ENCODE results near the gene LEPROT. TPM values are rescaled to one million over a fixed set of nuclear protein-coding genes. Genes with fewer than 3 reads are reported as not detected.
A peak's percentile ranks its signal among the peaks of the same experiment; 100 is the strongest.
"Not testable (repeated sequence)": the region's sequence is repeated elsewhere in the genome, so short reads cannot be mapped to it uniquely, and the experiment has no call there.

Gene LEPROT
- total RNA-seq, 6 experiments from 2014 or later: 26.6 to 50.2 (median 37.5) TPM

DNA sequence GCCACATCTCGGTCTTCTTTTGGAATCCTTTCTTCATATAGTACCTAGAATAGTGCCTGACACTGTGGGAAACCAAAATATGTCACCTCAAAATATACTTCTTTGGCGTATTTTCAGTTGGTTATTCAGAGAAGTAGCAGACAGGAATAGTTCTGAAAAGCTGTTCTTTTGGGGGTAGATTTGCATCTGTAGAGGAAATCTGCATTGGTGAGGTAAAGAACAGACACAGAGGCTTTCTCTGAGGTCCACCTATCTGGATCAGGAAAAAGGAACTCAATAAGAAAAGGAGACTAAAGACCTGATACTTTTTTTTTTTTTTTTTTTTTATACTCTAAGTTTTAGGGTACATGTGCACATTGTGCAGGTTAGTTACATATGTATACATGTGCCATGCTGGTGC lies 23.2 kb downstream of the LEPROT start:
- TF ChIP-seq, protein P1, sequence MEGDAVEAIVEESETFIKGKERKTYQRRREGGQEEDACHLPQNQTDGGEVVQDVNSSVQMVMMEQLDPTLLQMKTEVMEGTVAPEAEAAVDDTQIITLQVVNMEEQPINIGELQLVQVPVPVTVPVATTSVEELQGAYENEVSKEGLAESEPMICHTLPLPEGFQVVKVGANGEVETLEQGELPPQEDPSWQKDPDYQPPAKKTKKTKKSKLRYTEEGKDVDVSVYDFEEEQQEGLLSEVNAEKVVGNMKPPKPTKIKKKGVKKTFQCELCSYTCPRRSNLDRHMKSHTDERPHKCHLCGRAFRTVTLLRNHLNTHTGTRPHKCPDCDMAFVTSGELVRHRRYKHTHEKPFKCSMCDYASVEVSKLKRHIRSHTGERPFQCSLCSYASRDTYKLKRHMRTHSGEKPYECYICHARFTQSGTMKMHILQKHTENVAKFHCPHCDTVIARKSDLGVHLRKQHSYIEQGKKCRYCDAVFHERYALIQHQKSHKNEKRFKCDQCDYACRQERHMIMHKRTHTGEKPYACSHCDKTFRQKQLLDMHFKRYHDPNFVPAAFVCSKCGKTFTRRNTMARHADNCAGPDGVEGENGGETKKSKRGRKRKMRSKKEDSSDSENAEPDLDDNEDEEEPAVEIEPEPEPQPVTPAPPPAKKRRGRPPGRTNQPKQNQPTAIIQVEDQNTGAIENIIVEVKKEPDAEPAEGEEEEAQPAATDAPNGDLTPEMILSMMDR (IDR thresholded peaks at IDR 0.05): no peak
- no peak for TF ChIP-seq POLR2A (IDR thresholded peaks at IDR 0.05)
- no peak overlapping the region for H3K4me3 ChIP-seq
- no peaks in the 10 kb centered on the region for H3K36me3 ChIP-seq
- intact Hi-C loops (cut with DNase I): no loop called here
- H3K27ac ChIP-seq: no peak overlapping the region
- ATAC-seq: no peak
- no peak for DNase-seq
- 84% methylated on average over 2 of the region's 2 CpGs for WGBS (ENCODE audit: insufficient coverage, low coverage, low lambda C conversion rate, missing lambda C conversion rate)
- H3K4me1 ChIP-seq: no peaks in the 10 kb centered on the region
- H3K9me3 ChIP-seq: no peaks in the 10 kb centered on the region
- H3K27me3 ChIP-seq: no peaks in the 10 kb centered on the region

DNA sequence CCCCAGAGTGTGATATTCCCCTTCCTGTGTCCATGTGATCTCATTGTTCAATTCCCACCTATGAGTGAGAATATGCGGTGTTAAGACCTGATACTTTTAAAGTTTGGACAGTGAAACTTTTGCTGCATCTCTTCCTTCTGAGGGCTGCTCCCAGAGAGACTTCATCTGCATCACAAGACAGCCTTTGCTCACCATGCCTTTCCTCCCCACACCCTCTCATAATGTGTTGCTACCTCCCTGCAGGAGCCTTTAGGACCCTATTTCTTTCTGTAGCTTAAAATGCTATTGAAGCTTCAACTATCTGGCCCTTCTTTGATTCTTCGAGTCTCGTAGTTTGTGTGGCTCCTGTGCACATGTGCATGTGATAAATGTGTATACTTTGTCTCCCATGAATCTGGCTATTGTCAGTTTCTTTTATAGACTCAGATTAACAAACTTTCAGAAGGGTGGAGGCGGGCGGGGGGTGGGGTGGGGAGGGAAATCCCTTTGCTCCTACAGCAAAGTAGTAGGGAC lies 23.7 kb downstream of the LEPROT start:
- intact Hi-C loops (cut with DNase I): no loop called here
- Histone ChIP-seq H3K36me3 (no peaks in the 10 kb centered on the region), H3K4me3 (no peak overlapping the region), H3K27ac (no peak overlapping the region), H3K9me3 (no peaks in the 10 kb centered on the region), H3K4me1 (no peaks in the 10 kb centered on the region), H3K27me3 (no peaks in the 10 kb centered on the region)
- 92% methylated on average over 5 of the region's 5 CpGs for WGBS (ENCODE audit: insufficient coverage, low coverage, low lambda C conversion rate, missing lambda C conversion rate)
- DNase-seq (no peak), ATAC-seq (no peak)
- TF ChIP-seq, protein P1 (IDR thresholded peaks at IDR 0.05): no peak
- TF ChIP-seq POLR2A (IDR thresholded peaks at IDR 0.05): no peak

- no peaks in the 10 kb centered on the region for H3K36me3 ChIP-seq
- no peaks in the 10 kb centered on the region for H3K9me3 ChIP-seq
- ATAC-seq: no peak
- no peaks in the 10 kb centered on the region for H3K4me1 ChIP-seq
- no peaks in the 10 kb centered on the region for H3K27me3 ChIP-seq
- H3K4me3 ChIP-seq: no peak overlapping the region
- no peak for TF ChIP-seq POLR2A (IDR thresholded peaks at IDR 0.05)
- TF ChIP-seq, protein P1 (IDR thresholded peaks at IDR 0.05): no peak
- no peak overlapping the region for H3K27ac ChIP-seq
- intact Hi-C loops (cut with DNase I): no loop called here
- 94% methylated on average over 1 of the region's 1 CpG for WGBS (ENCODE audit: insufficient coverage, low coverage, low lambda C conversion rate, missing lambda C conversion rate)
- DNase-seq: no peak
Measured at GRCh38 chr1:65445837-65446236, 25.4 kb downstream of the LEPROT start.

DNA sequence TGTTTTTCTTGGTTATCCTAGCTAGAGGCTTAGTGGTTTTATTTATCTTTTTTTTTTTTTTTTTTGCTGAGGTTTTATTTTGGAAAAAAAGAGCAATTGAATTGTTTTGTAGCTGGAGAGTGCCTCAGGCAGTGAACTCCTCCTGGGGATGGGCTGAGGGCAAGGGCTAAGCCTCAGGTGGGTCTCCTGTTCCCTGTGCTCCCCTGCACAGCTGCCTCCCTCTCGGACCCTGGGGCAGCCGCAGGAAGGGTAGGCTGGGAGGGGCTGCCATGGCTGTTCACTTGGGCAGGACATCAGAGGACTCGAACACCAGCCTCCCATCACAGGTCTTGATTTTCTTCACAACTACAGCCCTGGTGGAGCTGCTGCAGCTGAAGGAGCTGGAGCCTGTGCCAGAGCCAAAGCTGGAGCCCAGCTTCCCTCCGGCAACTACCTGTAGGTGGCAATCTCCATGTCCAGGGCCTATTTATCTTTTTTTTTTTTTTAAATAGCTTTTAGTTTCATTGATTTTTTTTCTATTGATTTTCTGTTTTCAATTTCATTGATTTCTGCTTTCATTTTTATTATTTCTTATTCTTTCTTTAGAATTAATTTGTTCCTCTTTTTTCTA lies 28.9 kb downstream of the LEPROT start:
- H3K4me1 ChIP-seq: no peaks in the 10 kb centered on the region
- WGBS (ENCODE audit: insufficient coverage, low coverage, low lambda C conversion rate, missing lambda C conversion rate): 57% methylated on average over 1 of the region's 4 CpGs
- no peaks in the 10 kb centered on the region for H3K9me3 ChIP-seq
- ATAC-seq: peak; percentile 74 to 80 (median 78)
- no peak overlapping the region for H3K4me3 ChIP-seq
- H3K27ac ChIP-seq: no peak overlapping the region
- intact Hi-C loops (cut with DNase I): no loop called here
- TF ChIP-seq, protein P1 (IDR thresholded peaks at IDR 0.05): peak in 3 of 4 donors; percentile 36 to 56 (median 54)
- TF ChIP-seq POLR2A (IDR thresholded peaks at IDR 0.05): no peak
- H3K36me3 ChIP-seq: no peaks in the 10 kb centered on the region
- peak in 2 of 3 donors; percentile 33 to 57 for DNase-seq
- no peaks in the 10 kb centered on the region for H3K27me3 ChIP-seq

DNA sequence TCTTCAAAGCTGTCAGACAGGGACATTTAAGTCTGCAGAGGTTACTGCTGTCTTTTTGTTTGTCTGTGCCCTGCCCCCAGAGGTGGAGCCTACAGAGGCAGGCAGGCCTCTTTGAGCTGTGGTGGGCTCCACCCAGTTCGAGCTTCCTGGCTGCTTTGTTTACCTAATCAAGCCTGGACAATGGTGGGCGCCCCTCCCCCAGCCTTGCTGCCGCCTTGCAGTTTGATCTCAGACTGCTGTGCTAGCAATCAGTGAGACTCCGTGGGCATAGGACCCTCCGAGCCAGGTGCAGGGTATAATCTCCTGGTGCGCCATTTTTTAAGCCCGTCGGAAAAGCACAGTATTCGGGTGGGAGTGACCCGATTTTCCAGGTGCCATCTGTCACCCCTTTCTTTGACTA lies 35.2 kb downstream of the LEPROT start:
- ATAC-seq; intact Hi-C loops (cut with DNase I); H3K27ac ChIP-seq; H3K27me3 ChIP-seq; DNase-seq; H3K36me3 ChIP-seq; H3K4me3 ChIP-seq; H3K9me3 ChIP-seq: not testable (repeated sequence)
- WGBS (ENCODE audit: insufficient coverage, low coverage, low lambda C conversion rate, missing lambda C conversion rate): 97% methylated on average over 4 of the region's 10 CpGs
- peaks cover 0 to 10% (median 0%) of the 10 kb centered on the region in 4 donors for H3K4me1 ChIP-seq

All from right lobe of liver (tissue), 6 donors.